ENCODE data around the gene MMADHC.
"Not testable (repeated sequence)": the region's sequence is repeated elsewhere in the genome, so short reads cannot be mapped to it uniquely, and the experiment has no call there.

Gene MMADHC

DNA sequence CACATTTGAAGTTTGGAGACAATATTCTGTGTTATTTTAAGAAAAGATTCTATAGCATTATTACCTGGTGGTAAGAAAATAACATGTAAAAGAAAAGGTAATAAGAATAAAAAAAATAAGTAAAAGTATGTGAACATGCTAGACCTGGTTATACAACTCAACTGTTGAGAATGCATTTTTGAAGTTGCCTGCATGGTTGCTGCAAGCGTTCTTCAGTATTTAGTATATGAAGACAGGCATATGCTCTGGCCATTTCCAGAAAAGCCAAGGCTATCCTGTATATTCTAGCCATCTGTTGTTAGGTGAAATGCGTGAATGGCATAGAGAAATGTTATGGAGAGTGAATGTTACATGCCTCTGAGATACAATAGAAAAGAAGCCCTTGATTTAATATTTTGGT is 6.8 kb upstream of the MMADHC start:
- DNase-seq: no peak

DNA sequence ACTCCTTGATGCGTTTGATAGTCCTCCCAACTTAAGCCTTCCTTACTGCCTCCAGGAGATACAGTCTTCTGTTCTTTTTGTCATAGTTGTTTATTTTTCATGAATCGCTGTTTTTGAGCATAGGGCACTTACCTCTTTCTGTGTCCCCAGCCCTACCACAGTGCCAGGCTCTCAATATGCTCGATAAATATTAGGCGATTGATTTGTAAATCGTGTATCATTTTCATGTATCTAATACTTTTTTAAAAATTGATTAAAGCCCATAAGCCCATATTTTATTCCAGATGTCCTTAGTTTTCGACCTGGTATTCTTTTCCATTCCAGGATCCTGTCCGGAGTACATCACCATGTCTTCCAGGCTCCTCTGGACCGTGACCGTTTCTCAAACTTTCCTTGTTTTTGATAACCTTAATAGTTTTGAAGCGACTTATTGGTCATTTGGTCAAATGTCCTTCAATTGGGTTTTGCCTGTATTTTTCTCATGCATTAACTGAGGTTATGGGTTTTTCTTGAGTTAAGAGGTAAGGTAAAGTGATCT is 444 bp upstream of the MMADHC start:
- DNase-seq: no peak

DNA sequence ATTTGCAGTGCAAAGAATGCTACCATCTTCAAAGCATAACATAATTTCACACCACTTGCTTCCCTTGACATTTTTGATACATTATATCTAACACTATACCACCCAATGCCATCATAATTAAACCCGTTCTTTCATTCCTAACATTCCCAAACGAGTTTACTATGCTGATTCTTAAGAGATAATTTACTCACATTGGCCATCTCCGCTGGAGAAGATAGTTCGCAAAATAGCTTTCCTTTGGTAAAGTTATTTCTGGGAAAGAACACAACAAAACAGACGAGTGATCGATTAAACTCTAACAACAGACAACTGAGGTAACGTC is 716 bp downstream of the MMADHC start:
- DNase-seq: no peak

DNA sequence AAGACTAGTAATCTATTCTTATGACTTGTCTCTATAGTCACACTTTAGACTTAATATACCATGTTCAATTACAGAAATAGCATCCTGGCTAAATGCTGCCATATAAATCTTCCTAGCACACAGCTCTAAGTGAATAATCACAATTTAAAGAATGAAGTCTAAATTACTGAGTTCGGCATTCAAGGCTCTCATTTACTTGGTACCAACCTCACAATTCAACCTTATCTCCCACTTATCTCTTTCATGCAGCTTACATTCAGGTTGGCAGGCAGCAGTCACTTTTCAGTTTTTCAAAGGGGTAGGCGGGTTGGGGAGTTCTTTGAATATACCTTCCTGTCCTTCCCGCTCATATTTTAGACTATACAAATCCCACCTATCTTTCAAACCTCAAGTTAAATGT is 1.5 kb downstream of the MMADHC start:
- DNase-seq: peak; percentile 20

DNA sequence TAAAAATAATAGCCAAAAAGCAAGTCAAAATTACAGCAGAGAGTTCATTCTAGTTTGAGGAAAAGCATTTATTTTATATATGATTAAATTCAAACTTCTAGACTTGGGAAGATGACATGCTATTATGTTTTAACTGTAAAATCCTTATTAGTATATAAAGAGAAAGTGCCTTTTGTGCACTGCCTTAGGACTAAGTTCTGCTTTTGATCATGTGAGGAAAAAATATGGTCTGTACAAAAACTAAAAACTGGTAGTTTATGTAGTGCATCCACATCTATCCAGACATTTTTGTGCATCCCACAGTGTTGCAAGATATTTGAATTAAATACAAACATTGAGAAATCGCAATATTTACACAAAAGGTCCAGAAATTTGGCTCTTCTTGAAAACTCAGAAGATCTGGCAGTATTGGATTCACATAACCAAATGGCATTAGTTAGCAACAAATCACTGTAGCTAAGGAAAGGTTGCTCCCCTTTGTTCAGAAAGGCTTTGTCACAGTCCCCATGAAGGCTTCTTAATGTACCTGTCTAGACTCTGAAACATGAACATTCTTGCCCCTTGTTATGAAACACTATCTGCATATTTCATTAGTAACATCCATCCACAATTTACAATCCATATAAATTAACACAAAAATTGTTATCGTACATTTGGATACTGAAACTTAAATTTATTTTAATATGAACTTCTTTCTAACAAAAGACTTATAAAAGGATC is 2.2 kb downstream of the MMADHC start:
- DNase-seq: no peak

DNA sequence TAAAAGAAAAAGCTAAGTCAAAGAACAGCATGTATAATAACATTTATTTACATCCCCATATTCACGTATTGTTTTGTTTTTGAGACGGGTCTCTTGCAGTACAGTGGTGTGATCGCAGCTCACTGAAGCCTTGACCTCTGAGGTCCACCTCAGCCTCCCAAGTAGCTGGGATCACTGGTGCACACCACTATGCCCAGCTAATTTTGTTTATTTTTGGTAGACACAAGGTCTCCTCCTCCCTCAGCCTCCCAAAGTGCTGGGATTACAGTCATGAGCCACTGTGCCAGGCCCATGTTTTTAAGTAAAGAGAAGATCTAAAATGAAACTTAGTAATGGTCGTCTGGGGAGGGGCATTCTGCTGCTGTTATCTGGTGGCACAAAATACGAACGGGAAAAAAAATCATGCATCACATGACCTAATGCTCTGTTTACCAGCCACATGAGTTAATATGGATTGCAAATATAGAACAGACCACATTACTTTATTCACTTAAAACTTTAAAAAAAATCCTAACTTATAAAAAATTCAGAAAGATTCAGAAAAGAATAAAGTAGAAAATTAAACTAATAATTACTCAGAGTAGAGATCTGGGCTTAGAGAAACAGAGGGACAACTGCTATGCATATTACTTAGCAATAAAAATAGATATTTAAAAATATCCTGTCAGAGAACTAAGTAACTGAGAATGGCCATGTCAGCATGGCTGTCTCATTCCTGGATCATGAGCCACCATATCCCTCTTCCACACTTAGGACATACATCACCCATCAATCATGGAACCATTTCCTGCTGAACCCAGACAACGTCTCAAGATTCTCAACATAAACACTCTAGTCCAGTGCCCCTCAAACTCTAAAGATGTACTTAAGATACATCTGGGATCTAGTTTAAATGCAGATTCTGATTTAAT is 7.3 kb downstream of the MMADHC start:
- no peak for DNase-seq

DNA sequence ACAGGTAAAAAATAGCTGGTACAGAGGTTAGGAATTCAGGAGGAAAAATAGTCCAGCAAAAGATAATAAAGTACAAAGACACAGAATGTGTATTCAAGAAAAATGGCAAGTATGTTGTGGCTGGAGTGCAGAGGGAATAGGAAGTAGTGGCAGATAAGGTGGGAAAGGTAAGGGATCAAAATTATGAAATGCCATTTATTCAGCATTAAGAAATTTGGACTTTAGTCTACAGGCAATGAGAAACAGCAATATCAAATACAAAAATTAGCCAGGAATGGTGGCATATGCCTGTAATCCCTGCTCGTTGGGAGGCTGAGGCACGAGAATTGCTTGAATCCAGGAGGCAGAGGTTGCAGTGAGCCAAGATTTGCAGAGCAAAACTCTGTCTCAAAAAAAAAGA is 10.3 kb downstream of the MMADHC start:
- no peak for DNase-seq

DNA sequence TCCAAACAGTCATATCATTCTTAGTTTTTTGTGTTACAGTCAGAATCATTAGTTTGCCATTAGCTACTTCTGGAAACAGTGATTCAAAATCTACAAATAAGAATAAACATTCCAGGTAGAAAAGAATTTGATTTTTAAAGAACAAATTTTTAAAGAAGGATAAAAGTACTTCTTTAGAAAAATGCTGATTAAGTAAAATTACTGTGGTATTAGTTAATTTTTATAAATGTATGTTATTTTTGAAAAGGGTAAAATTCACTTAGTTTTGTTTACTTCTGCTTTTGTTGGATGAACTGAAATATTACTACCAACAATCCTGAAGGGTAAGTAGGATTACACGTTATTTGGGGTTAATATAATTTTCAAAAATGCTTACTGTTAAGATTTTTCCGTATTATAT is 11.8 kb downstream of the MMADHC start:
- DNase-seq: no peak

DNA sequence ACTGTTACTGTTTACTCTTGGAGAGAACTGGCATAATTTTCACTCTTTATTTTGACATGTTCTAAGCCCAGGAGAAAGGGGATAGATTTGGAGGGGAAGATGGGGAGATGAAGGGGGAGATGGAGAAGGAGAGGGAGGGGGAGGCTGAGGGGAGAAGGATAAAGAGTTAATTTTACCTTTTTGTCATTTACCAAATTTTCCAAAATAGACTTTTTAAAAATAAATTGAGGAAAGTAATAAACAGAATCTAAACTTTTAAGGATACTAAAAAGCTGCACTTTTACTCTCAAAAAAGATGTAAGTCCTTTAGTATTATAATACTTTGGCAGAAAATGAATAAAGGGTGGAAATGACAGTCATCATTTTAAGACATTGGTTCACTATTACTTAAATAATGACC is 12.3 kb downstream of the MMADHC start:
- no peak for DNase-seq

DNA sequence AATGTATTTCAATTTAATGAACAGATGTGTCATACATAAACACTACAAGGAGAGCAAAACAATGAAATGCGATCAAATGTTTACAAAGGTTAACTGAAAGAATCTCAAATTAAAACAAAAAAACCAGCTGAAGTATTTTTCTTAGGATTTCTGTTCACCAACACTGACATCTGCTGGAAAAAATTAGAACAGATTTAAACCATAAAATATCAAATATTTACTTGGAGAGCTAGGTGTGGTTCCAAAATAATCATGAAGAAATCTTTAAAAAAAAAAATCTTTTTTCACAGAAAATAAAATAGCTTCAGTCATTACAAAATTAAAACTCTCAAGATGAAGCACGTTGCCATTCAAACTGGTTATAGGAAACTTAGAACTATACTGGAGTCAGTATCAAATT is 13.8 kb downstream of the MMADHC start:
- DNase-seq: no peak

DNA sequence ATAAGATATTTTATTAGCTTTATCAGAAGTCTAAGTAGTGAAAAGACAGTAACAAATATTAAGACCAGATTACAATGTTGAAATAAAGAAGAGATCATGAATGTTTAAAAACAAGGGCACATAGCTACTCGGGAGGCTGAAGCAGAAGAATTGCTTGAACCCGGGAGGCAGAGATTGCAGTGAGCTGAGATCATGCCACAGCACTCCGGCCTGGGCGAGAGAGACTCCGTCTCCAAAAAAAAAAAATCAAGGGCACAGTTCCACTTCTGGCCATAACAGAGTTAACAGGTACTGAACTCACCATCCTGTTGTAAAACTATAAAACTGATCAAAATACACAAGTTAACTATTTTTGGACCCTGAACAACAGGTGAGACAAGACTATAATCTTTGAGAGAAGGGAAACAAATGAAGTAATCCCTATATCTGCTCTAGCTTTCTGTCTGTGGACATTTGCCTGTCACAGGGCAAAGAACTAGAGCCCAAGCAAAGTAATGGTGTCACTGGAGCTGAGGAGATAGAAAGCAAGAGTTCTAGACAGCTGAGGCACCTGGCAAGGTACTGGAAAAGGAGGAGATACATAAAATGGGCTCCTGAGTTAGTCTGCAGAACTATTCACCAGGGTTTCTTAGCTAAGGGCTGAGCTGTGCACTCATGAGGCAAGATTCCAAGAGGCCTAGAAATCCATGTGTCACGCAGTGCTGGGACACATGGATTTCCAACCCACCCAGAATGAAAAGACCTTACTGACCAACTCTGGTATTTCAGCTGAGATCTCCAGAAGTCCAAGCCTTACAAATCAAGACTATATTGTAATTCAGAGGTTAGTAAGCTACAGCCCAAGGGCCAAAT is 15.2 kb downstream of the MMADHC start:
- DNase-seq: no peak

DNA sequence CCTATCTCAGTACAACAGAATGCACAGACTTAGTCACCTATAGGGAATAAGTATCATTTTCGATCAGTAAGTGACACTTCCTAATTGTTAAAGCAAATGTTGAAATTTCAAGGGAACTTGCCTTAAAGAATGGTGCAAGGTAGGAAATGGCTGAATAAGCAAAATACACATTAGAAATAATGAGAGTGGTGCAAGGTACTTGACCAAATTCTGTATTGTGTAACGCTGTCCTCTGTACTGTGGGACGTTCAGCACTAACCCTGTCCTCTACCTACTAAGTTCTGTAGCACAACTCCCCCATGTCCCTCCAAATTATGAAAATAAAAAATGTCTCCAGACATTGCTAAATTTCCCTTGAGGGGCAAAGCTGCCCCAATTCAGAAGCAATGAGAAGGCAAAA is 19.4 kb downstream of the MMADHC start:
- DNase-seq: no peak

DNA sequence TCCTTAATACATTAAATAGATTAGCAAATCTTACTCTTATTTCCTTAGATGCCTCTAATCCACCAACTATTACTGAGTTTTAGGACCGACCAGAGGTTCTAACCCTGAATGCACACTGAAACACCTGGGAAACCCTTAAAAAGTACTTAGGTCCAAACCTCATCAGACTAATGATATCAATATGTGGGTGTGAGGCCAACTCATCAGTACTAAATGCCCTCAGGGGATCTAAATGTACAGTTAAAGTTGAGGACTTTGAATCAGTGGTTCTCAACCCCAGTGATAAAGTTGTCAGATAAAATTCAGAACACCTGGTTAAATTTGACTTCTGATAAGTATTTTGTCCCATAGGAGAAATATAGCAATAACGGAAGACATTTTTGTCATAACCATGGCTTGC is 20.9 kb downstream of the MMADHC start:
- DNase-seq: no peak

DNA sequence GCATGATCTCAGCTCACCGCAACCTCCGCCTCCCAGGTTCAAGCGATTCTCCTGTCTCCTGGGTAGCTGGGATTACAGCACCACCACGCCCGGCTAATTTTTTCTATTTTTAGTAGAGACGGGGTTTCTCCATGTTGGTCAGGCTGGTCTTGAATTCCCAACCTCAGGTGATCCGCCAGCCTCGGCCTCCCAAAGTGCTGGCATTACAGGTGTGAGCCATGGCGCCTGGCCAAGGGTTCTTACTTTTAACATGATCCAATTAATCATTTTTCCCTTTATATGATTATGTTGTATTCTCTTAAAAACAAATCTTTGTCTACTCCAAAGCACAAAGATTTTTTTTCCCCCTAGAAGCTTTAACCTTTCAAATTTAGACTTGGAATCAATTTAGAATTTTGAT is 21.9 kb downstream of the MMADHC start:
- DNase-seq: not testable (repeated sequence)

DNA sequence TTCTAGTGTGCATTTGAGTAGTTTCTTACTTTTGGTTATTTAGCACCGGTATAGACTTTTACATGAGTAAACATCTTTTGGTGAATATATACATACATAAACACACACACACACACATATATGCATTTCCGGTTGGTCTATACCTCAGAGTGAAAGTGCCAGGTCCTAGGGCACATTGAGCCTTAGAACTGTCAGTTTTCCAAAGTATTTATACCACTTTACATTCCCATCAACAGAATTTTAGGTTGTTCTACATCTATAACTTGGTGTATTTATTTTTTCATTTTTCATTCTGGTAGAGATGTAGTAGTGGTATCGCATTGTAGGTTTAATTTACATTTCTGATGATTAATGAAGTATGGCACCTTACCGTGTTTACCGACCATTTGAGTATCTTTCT is 22.6 kb downstream of the MMADHC start:
- DNase-seq: no peak

DNA sequence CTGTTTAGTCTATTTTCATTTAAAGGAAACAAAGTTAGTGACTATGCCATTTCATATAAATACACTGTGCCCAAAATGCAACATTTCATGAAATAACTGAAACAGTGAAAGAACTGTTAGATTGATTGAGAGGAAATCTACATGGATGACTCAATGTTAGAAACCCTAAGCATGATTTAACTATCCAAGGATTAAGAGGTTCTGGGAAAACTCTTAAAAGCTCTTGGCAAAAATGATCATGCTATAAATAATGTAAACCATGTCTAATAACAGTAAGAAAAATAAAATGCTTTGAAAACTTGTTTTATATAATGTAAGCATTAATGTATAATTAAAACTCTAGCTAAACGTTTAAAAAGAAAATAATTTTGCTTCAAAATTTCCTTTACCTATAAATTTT is 23.5 kb downstream of the MMADHC start:
- no peak for DNase-seq

DNA sequence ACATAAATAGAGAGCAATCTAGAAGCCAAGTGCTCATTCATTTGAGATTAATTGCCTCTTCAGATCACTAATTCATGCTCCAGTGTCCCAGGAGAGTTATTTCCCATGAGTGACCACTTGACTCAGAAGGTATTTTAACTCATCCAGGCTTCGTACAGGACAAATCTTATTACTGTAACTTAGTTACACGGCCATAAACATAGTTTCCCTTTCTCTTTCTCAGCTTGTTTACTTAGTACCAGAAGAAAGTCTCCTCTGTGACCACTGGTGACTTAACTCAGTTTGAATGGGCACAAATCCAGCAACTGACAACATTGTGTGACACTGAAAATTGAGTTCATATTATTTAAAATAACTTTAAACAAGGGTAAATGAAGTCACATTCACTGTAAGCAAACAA is 25.3 kb downstream of the MMADHC start:
- no peak for DNase-seq

DNA sequence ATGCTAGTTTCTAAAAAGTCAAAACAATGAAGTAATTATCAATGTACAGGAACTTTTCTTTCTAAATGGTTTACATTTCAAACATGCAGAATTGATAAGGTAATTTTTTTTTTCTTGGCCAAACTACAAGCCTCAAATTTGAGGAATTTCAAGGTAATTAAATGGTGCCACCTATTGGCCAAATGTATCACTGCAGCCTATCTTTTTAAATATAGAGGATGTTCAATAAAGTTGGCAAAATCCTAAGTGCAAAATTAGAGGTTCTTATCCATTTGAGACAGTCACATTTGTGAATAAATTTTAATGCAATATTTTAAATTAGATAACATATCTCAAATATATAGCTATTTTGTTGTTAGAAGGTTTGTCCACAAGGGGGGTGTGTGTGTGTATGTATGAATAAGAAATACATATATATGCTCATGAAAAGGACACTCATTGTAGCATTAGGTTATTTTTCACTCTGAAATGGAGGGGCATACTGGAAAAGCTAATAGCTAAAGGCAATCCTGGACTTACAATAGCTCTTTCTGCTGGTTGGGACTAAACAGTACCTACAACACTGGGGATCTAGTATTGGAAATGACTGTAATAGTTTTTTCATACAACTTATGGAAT is 26.2 kb downstream of the MMADHC start:
- peak; percentile 57 for DNase-seq

DNA sequence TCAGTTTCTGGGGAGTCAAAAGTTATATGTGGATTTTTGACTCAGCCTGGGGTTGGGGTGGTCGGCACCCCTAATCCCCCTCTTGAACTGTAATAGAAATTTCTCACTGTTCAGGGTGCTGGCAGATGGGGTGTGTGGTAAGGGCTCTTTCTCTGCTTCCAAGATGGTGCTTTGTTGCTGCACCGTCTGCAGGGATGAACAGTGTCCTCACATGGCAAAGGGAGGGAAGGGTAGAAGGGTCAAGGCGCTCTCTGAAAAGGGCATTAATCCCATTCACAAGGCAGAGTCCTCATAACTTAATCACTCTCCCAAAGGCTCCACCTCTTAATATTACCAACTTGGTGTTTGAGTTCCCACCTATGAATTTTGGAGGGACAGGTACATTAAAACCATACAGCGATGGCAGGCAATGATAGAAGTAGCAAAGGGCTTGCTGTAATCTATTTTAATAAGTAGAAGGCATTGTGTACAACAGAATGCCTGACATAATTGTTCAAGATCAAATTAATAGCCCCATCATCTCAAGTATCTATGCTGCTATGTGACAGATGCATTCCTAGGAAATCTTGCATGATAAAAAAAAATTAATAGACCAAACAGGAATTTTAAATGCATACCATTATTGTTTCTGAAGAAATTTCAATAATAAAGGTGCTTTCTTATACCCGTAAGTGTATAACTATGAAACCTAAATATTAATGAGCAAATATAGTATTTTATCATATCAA is 28.1 kb downstream of the MMADHC start:
- no peak for DNase-seq

DNA sequence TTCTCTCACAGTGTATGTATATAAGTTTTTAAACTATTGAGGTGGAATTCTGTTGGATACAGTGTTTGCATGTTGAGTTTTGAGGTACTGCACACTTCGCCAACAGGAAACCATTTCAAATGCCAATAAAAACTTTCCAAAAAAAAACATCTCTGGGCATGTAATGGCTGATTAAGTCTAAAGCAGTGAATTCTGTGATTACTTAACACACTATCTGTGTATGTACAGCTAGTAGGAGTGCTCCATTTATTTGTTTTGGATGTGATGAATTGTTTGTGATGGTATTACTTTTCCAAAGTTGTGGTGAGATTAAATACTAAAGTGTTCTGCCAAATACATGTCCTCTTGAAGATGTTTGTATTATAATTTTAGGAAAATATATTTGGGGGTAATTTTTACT is 31.1 kb downstream of the MMADHC start:
- DNase-seq: no peak

DNA sequence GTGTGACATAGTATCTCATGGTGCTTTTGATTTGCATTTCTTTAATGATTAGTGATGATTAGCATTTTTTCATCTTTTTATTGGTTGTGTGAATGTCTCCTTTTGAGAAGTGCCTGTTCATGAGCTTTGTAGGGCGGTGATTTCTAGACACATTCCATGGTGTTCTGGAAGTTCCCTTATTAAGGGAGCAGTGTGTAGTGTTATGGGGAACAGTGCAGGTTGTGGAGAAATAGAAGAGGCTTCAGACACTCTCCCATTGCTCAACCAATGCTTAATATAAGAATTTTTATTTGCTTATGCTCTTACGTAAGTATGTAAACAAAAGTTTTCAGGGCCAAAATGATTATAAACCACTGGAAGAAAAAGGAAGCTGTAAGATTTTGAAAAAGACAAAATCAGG is 34.7 kb downstream of the MMADHC start:
- no peak for DNase-seq

DNA sequence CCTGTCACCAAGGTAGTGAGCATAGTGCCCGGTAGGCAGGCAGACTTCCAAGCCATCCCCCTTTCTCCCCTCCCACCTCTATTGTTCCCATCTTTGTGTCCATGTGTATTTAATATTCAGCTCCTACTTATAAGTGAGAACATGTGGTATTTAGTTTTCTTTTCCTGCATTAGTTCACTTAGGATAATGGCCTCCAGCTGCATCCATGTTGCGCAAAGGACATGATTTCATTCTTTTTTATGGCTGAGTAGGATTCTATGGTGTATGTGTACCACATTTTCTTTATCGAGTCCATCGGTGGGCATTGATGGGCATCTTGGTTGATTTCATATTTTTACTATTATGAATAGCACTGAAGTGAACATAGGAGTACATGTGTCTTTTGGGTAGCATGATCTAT is 35.3 kb downstream of the MMADHC start:
- no peak for DNase-seq

Data from CD4-positive, alpha-beta T cell treated with Interleukin-10 for 1 hour (primary cell).